ENCODE measurements around the gene EIF2A. TPM values are rescaled to one million over a fixed set of nuclear protein-coding genes. Genes with fewer than 3 reads are reported as not detected.

EIF2A gene
- total RNA-seq, 2 experiments from 2014 or later: 130 to 136 TPM

GRCh38 chr3:150508401-150508800 lies 38.2 kb upstream of the EIF2A start:
- Mint-ChIP-seq H3K27ac (no peak overlapping the region), H3K36me3 (ENCODE audit: low read depth) (no peaks in the 10 kb centered on the region), H3K27me3 (peaks cover 23% of the 10 kb centered on the region), H3K4me3 (no peak overlapping the region), H3K4me1 (ENCODE audit: low read depth) (peaks cover 10% of the 10 kb centered on the region), H3K9me3 (peaks cover 2% of the 10 kb centered on the region)
- DNase-seq (no peak), ATAC-seq (no peak)
- ChIA-PET CTCF (no interaction called here), POLR2A (no interaction called here)
- TF ChIP-seq CTCF (IDR thresholded peaks at IDR 0.05): no peak
- intact Hi-C loops (cut with micrococcal nuclease): no loop called here

GRCh38 chr3:150509780-150510179 lies 36.8 kb upstream of the EIF2A start:
- POLR2A ChIA-PET: no interaction called here
- TF ChIP-seq CTCF (IDR thresholded peaks at IDR 0.05): no peak
- H3K27ac Mint-ChIP-seq: no peak overlapping the region
- DNase-seq (no peak), ATAC-seq (no peak)
- H3K27me3 Mint-ChIP-seq: peaks cover 23% of the 10 kb centered on the region
- H3K4me3 Mint-ChIP-seq: no peak overlapping the region
- H3K4me1 Mint-ChIP-seq (ENCODE audit: low read depth): peaks cover 10% of the 10 kb centered on the region
- H3K36me3 Mint-ChIP-seq (ENCODE audit: low read depth): no peaks in the 10 kb centered on the region
- intact Hi-C loops (cut with micrococcal nuclease): no loop called here
- CTCF ChIA-PET: interaction anchor here (1.6 kb wide), 1 partner anchor 28 kb away, joined by 3 read pairs; no protein-coding TSS in a partner anchor
- peaks cover 2% of the 10 kb centered on the region for H3K9me3 Mint-ChIP-seq

GRCh38 chr3:150511122-150511821 lies 35.3 kb upstream of the EIF2A start:
- Mint-ChIP-seq H3K4me3 (no peak overlapping the region), H3K27ac (no peak overlapping the region), H3K36me3 (ENCODE audit: low read depth) (no peaks in the 10 kb centered on the region), H3K27me3 (peaks cover 19% of the 10 kb centered on the region), H3K4me1 (ENCODE audit: low read depth) (peaks cover 10% of the 10 kb centered on the region), H3K9me3 (peaks cover 2% of the 10 kb centered on the region)
- ChIA-PET CTCF (interaction anchor here (1.1 to 1.6 kb wide), 2 partner anchors 17 to 26 kb away, joined by 3 read pairs; no protein-coding TSS in a partner anchor), POLR2A (interaction anchor here (0.6 kb wide), 2 partner anchors 32 to 324 kb away, joined by 3 read pairs; no protein-coding TSS in a partner anchor)
- TF ChIP-seq CTCF (IDR thresholded peaks at IDR 0.05): no peak
- intact Hi-C loops (cut with micrococcal nuclease): no loop called here
- DNase-seq (no peak), ATAC-seq (no peak)

- ChIA-PET POLR2A (interaction anchor here (0.9 kb wide), 1 partner anchor 9 kb away, joined by 3 read pairs; no protein-coding TSS in a partner anchor), CTCF (interaction anchor here (0.6 to 1.5 kb wide), 2 partner anchors 19 to 203 kb away, joined by 3 to 6 read pairs; no protein-coding TSS in a partner anchor)
- intact Hi-C loops (cut with micrococcal nuclease): no loop called here
- Mint-ChIP-seq H3K4me3 (no peak overlapping the region), H3K36me3 (ENCODE audit: low read depth) (no peaks in the 10 kb centered on the region), H3K27ac (no peak overlapping the region), H3K27me3 (peaks cover 4% of the 10 kb centered on the region), H3K9me3 (no peaks in the 10 kb centered on the region), H3K4me1 (ENCODE audit: low read depth) (no peaks in the 10 kb centered on the region)
- ATAC-seq (no peak), DNase-seq (no peak)
- no peak for TF ChIP-seq CTCF (IDR thresholded peaks at IDR 0.05)
Observed at GRCh38 chr3:150515210-150515609, 31.4 kb upstream of the EIF2A start.

GRCh38 chr3:150519026-150519425 lies 27.6 kb upstream of the EIF2A start:
- POLR2A ChIA-PET: no interaction called here
- CTCF ChIA-PET: no interaction called here
- Mint-ChIP-seq H3K9me3 (no peaks in the 10 kb centered on the region), H3K4me1 (ENCODE audit: low read depth) (no peaks in the 10 kb centered on the region), H3K27me3 (no peaks in the 10 kb centered on the region), H3K36me3 (ENCODE audit: low read depth) (no peaks in the 10 kb centered on the region), H3K4me3 (no peak overlapping the region), H3K27ac (no peak overlapping the region)
- no peak for DNase-seq
- no peak for TF ChIP-seq CTCF (IDR thresholded peaks at IDR 0.05)
- no peak for ATAC-seq
- intact Hi-C loops (cut with micrococcal nuclease): no loop called here
